HG03139 (cell line): ENCODE measurements around the gene GAMT.

Experiments used
- ATAC-seq: cut with Tn5 transposase; IDR thresholded peaks from one replicate; pipeline ENCODE4 v1.9.1; 2021; ENCODE audit not compliant: unreplicated experiment

GAMT gene

GRCh38 chr19:1350867-1351266 lies 50.5 kb downstream of the GAMT start:
- no peak for ATAC-seq

- no peak for ATAC-seq
These were observed 52.1 kb downstream of the GAMT start for GRCh38 chr19:1349211-1349610.
